SK-N-SH (cell line): ENCODE data around the gene NUDT19. TPM values are rescaled to one million over a fixed set of nuclear protein-coding genes. Genes with fewer than 3 reads are reported as not detected.

Experiments used
- CTCF ChIA-PET: fragments of 300-600, 350-600 bp; formaldehyde crosslinking; extraction: SDS; loops from one replicate; lab custom pipeline; 2021; lab: Yijun Ruan, JAX
- POLR2A ChIA-PET: fragments of 350-600 bp; sonication (Branson Sonifier 250); formaldehyde crosslinking; extraction: SDS; loops from one replicate; lab custom pipeline; 2020; ENCODE audit warnings: antibody characterized with exemption, inconsistent platforms; lab: Yijun Ruan, JAX
- DNase-seq: peaks from one replicate; pipeline ENCODE4 v3.0.0; 2012
- H2AFZ ChIP-seq: fragments of 200-600 bp; sonication (generic); 2 replicates; pipeline ENCODE4 v1.8.1; 2016; ENCODE audit warnings: antibody characterized with exemption, mild to moderate bottlenecking, low read depth
- H3F3A ChIP-seq: fragments of 200-600 bp; sonication (generic); replicated peaks from 2 replicates; pipeline ENCODE3; 2016; ENCODE audit warnings: antibody characterized with exemption, mild to moderate bottlenecking; ENCODE audit not compliant: insufficient read depth
- H3K27ac ChIP-seq, 2 experiments: fragments of 200-500 bp in 1 of 2; fragments of 200-600 bp in 1 of 2; sonication (Bioruptor generic) in 1 of 2; sonication (generic), shearing (Covaris generic) in 1 of 2; 2 replicates each; pipeline versions ENCODE4 v1.5.1 to v1.6.1; 2014 to 2016; ENCODE audit warnings: low read depth in 2 of 2, inconsistent platforms in 1 of 2, low read length in 1 of 2, mild to moderate bottlenecking in 1 of 2, mixed read lengths in 1 of 2
- H3K27me3 ChIP-seq: fragments of 200-600 bp; sonication (generic), shearing (Covaris generic); 2 replicates; pipeline ENCODE4 v1.6.1; 2016; ENCODE audit warnings: mixed run types; ENCODE audit not compliant: insufficient read depth
- H3K36me3 ChIP-seq, 2 experiments: fragments of 200-500 bp in 1 of 2; fragments of 200-600 bp in 1 of 2; sonication (Bioruptor generic) in 1 of 2; sonication (generic) in 1 of 2; replicated peaks in 1 of 2; 2 replicates each; pipeline versions ENCODE3 to v1.5.1; 2014 to 2016; ENCODE audit warnings: low read length in 1 of 2, mild to moderate bottlenecking in 1 of 2; ENCODE audit not compliant: insufficient read depth in 2 of 2, control insufficient read depth in 1 of 2
- H3K4me1 ChIP-seq, 2 experiments: fragments of 200-500 bp in 1 of 2; fragments of 200-600 bp in 1 of 2; sonication (Bioruptor generic) in 1 of 2; sonication (generic), shearing (Covaris generic) in 1 of 2; 2 replicates each; pipeline versions ENCODE4 v1.5.1 to v1.6.1; 2014 to 2016; ENCODE audit warnings: low read depth in 1 of 2, low read length in 1 of 2, mixed run types in 1 of 2; ENCODE audit not compliant: insufficient read depth in 2 of 2, control insufficient read depth in 1 of 2
- H3K4me2 ChIP-seq: fragments of 200-600 bp; sonication (generic), shearing (Covaris generic); 2 replicates; pipeline ENCODE4 v1.6.1; 2017; ENCODE audit warnings: mixed run types
- H3K4me3 ChIP-seq, 2 experiments: fragments of 200-500 bp in 1 of 2; fragments of 200-600 bp in 1 of 2; sonication (Bioruptor generic) in 1 of 2; sonication (generic), shearing (Covaris generic) in 1 of 2; 2 replicates each; pipeline versions ENCODE4 v1.5.1 to v1.8.1; 2014 to 2016; ENCODE audit warnings: low read depth in 2 of 2, inconsistent platforms in 1 of 2, low read length in 1 of 2, mild to moderate bottlenecking in 1 of 2, mixed read lengths in 1 of 2, moderate library complexity in 1 of 2
- H3K79me2 ChIP-seq: fragments of 200-600 bp; sonication (generic); 2 replicates; pipeline ENCODE4 v1.8.1; 2017; ENCODE audit warnings: mild to moderate bottlenecking; ENCODE audit not compliant: insufficient read depth
- H3K9ac ChIP-seq: fragments of 200-600 bp; sonication (generic); 2 replicates; pipeline ENCODE4 v1.6.1; 2017; ENCODE audit warnings: mixed run types
- H3K9me2 ChIP-seq: fragments of 200-600 bp; sonication (generic); 2 replicates; pipeline ENCODE4 v1.6.1; 2017; ENCODE audit warnings: mixed run types
- H3K9me3 ChIP-seq: fragments of 200-600 bp; sonication (generic); 2 replicates; pipeline ENCODE4 v1.6.1; 2017; ENCODE audit warnings: mixed run types, mild to moderate bottlenecking, moderate library complexity
- H4K20me1 ChIP-seq: fragments of 200-600 bp; sonication (generic); 2 replicates; pipeline ENCODE4 v1.6.1; 2017; ENCODE audit warnings: mild to moderate bottlenecking, mixed run types; ENCODE audit not compliant: insufficient read depth
- CTCF ChIP-seq: fragments of 200-600 bp; sonication (generic); IDR thresholded peaks from 2 replicates; pipeline ENCODE4 v1.6.1; 2017; ENCODE audit warnings: antibody characterized with exemption, mild to moderate bottlenecking, moderate library complexity
- ELF1 ChIP-seq: IDR thresholded peaks from 2 replicates; pipeline ENCODE4 v1.4.0; 2012
- EZH2phosphoT487 ChIP-seq: fragments of 200-600 bp; sonication (generic); IDR thresholded peaks from 2 replicates; pipeline ENCODE4 v1.6.1; 2017; ENCODE audit warnings: low read depth, mixed run types, mild to moderate bottlenecking, antibody characterized with exemption, moderate library complexity, borderline replicate concordance
- FOXJ3 ChIP-seq: sonication (generic); formaldehyde crosslinking; IDR thresholded peaks from 2 replicates; pipeline ENCODE4 v1.5.1; 2020; ENCODE audit warnings: mild to moderate bottlenecking, missing genetic modification reagents
- FOXM1 ChIP-seq: IDR thresholded peaks from 2 replicates; pipeline ENCODE4 v1.4.0; 2012; ENCODE audit warnings: low read depth, mild to moderate bottlenecking
- GABPA ChIP-seq: IDR thresholded peaks from 2 replicates; pipeline ENCODE4 v1.4.0; 2012; ENCODE audit warnings: low read depth, mild to moderate bottlenecking
- IRF3 ChIP-seq: fragments of 150-350 bp; IDR thresholded peaks from 2 replicates; pipeline ENCODE4 v1.6.1; 2016; ENCODE audit warnings: mild to moderate bottlenecking, low read depth, low read length
- JUND ChIP-seq: IDR thresholded peaks from 2 replicates; pipeline ENCODE4 v1.4.0; 2012
- MXI1 ChIP-seq: IDR thresholded peaks from 2 replicates; pipeline ENCODE4 v1.6.1; 2012; ENCODE audit warnings: mild to moderate bottlenecking, low read depth, low read length, improper control_type of control experiment
- NFIC ChIP-seq: IDR thresholded peaks from 2 replicates; pipeline ENCODE4 v1.4.0; 2012; ENCODE audit warnings: borderline replicate concordance
- NRF1 ChIP-seq: IDR thresholded peaks from 2 replicates; pipeline ENCODE4 v1.6.1; 2012; ENCODE audit warnings: low read depth, mild to moderate bottlenecking, low read length
- PBX3 ChIP-seq: IDR thresholded peaks from 2 replicates; pipeline ENCODE4; 2012
- RAD21 ChIP-seq: IDR thresholded peaks from 2 replicates; pipeline ENCODE4 v1.6.1; 2012; ENCODE audit warnings: mild to moderate bottlenecking, low read length
- RCOR1 ChIP-seq: fragments of 150-350 bp; IDR thresholded peaks from 2 replicates; pipeline ENCODE4 v1.6.1; 2017; ENCODE audit warnings: antibody characterized with exemption, low read length
- RXRA ChIP-seq: IDR thresholded peaks from 2 replicates; pipeline ENCODE4 v1.4.0; 2012; ENCODE audit warnings: low read depth, mild to moderate bottlenecking, borderline replicate concordance
- SIN3A ChIP-seq: IDR thresholded peaks from 2 replicates; pipeline ENCODE4 v1.6.1; 2012; ENCODE audit warnings: low read depth, mild to moderate bottlenecking, low read length, moderate library complexity, borderline replicate concordance
- SMC3 ChIP-seq: IDR thresholded peaks from 2 replicates; pipeline ENCODE4 v1.6.1; 2012; ENCODE audit warnings: low read depth, low read length, improper control_type of control experiment
- TAF1 ChIP-seq: IDR thresholded peaks from 2 replicates; pipeline ENCODE4 v1.6.1; 2012; ENCODE audit warnings: low read depth, mild to moderate bottlenecking, low read length, moderate library complexity, borderline replicate concordance
- TCF12 ChIP-seq: IDR thresholded peaks from 2 replicates; pipeline ENCODE4 v1.4.0; 2012
- TEAD4 ChIP-seq: IDR thresholded peaks from 2 replicates; pipeline ENCODE4 v1.4.0; 2012; ENCODE audit warnings: mild to moderate bottlenecking, borderline replicate concordance; ENCODE audit not compliant: insufficient read depth
- USF1 ChIP-seq: IDR thresholded peaks from 2 replicates; pipeline ENCODE4 v1.4.0; 2012; ENCODE audit warnings: low read depth, borderline replicate concordance
- USF2 ChIP-seq: fragments of 150-350 bp; IDR thresholded peaks from 2 replicates; pipeline ENCODE4 v1.6.1; 2017; ENCODE audit warnings: antibody characterized with exemption, low read length, low read depth, borderline replicate concordance
- YY1 ChIP-seq: IDR thresholded peaks from 2 replicates; pipeline ENCODE4 v1.4.0; 2012; ENCODE audit warnings: low read depth, mild to moderate bottlenecking
- WGBS: methylation state at CpG from one replicate; pipeline ENCODE4 v1.1.6; 2017; ENCODE audit warnings: low lambda C conversion rate; 5-methylcytosine and 5-hydroxymethylcytosine counted together
- polyA plus RNA-seq, 3 experiments: library from polyadenylated mRNA; depleted of rRNA; stranded (reverse); fragments of >200 nt; gene quantifications; 2 replicates each; pipeline ENCODE4 v1.2.3, GENCODE V29; 2012

NUDT19 gene
- polyA plus RNA-seq, 1 of the 3 experiments (the other 2 are of a cell fraction), result 6.2 TPM

- H3F3A ChIP-seq, result peaks cover 5% of the 10 kb centered on the region
- no peaks in the 10 kb centered on the region for H3K4me1 ChIP-seq
- DNase-seq, result no peak
- peaks cover 0 to 14% of the 10 kb centered on the region in 2 experiments for H3K36me3 ChIP-seq
- H2AFZ ChIP-seq, result no peak overlapping the region
- no peaks in the 10 kb centered on the region for H3K27me3 ChIP-seq
- H4K20me1 ChIP-seq, result no peaks in the 10 kb centered on the region
- no peaks in the 10 kb centered on the region for H3K9me2 ChIP-seq
- H3K79me2 ChIP-seq, result no peaks in the 10 kb centered on the region
- TF ChIP-seq ELF1, result no peak
- TF ChIP-seq TAF1, result no peak
- no peak for TF ChIP-seq EZH2phosphoT487
- no peak for TF ChIP-seq USF1
- no peak for TF ChIP-seq GABPA
- TF ChIP-seq RAD21, result no peak
- no peak for TF ChIP-seq RCOR1
- TF ChIP-seq CTCF, result no peak
- TF ChIP-seq MXI1, result no peak
- no peak for TF ChIP-seq FOXJ3 (CRISPR knock-in tag)
- no peak for TF ChIP-seq RXRA
- TF ChIP-seq, all 33 proteins: peak for 0
- Histone ChIP-seq H3K9ac (no peak overlapping the region), H3K27ac (no peak overlapping the region), H3K4me3 (no peak overlapping the region), H3K4me2 (no peak overlapping the region), H3K9me3 (no peaks in the 10 kb centered on the region)
- ChIA-PET POLR2A (no interaction called here), CTCF (interaction anchor here (1.0 to 1.4 kb wide), 2 partner anchors 19 to 25 kb away, joined by 3 read pairs; no protein-coding TSS in a partner anchor)
- 94% methylated on average over 7 of the region's 7 CpGs for whole genome bisulfite sequencing
Observed at GRCh38 chr19:32718286-32718685, 26.7 kb downstream of the NUDT19 start.

GRCh38 chr19:32719611-32720059 lies 28.0 kb downstream of the NUDT19 start, which contains the start of gene TDRD12:
Gene TDRD12, plus strand, starts transcription at chr19:32719767. Its CDS starts 306 bp downstream, at chr19:32720073.
- Histone ChIP-seq H3K9ac (no peak within 1 kb of the TSS), H3K9me3 (no peaks in the 10 kb centered on the region), H3K79me2 (no peaks in the 10 kb centered on the region), H3K27me3 (no peaks in the 10 kb centered on the region), H3F3A (peaks cover 2% of the 10 kb centered on the region), H3K4me1 (no peaks in the 10 kb centered on the region), H2AFZ (no peak within 1 kb of the TSS), H3K9me2 (no peaks in the 10 kb centered on the region), H3K36me3 (peaks cover 0 to 6% of the 10 kb centered on the region in 2 experiments), H3K4me2 (no peak within 1 kb of the TSS), H4K20me1 (no peaks in the 10 kb centered on the region), H3K4me3 (no peak within 1 kb of the TSS), H3K27ac (no peak within 1 kb of the TSS)
- ChIA-PET CTCF (no interaction called here), POLR2A (no interaction called here)
- WGBS, result 92% methylated on average over 24 of the region's 44 CpGs
- peak; percentile 42 for DNase-seq
- no peak for TF ChIP-seq JUND
- TF ChIP-seq SMC3, result no peak
- TF ChIP-seq NRF1, result no peak
- no peak for TF ChIP-seq USF2
- TF ChIP-seq FOXM1, result no peak
- TF ChIP-seq USF1, result no peak
- TF ChIP-seq GABPA, result no peak
- no peak for TF ChIP-seq TEAD4
- TF ChIP-seq SIN3A, result no peak
- no peak for TF ChIP-seq TAF1
- TF ChIP-seq YY1, result no peak
- TF ChIP-seq FOXJ3 (CRISPR knock-in tag), result no peak
- TF ChIP-seq IRF3, result no peak
- TF ChIP-seq NFIC, result no peak
- no peak for TF ChIP-seq RAD21
- TF ChIP-seq PBX3, result no peak
- no peak for TF ChIP-seq TCF12
